H9 (cell line): ENCODE data around the gene KCTD4. TPM values are rescaled to one million over a fixed set of nuclear protein-coding genes. Genes with fewer than 3 reads are reported as not detected.

ENCODE experiments used
- DNase-seq: peaks from one replicate; pipeline ENCODE4 v3.0.0-alpha.2; 2017
- H2AFZ ChIP-seq: one replicate; pipeline ENCODE4 v1.6.1; 2013; ENCODE audit warnings: mild to moderate bottlenecking, low read length, control low read depth, moderate library complexity
- H2AK5ac ChIP-seq: 2 replicates; pipeline ENCODE4 v1.6.1; 2013; ENCODE audit warnings: low read length, control low read depth, mixed read lengths; ENCODE audit not compliant: insufficient read length
- H2BK120ac ChIP-seq: one replicate; pipeline ENCODE4 v1.6.1; 2013; ENCODE audit warnings: low read depth, mild to moderate bottlenecking, low read length, control low read depth, inconsistent platforms; ENCODE audit not compliant: poor library complexity, severe bottlenecking
- H2BK12ac ChIP-seq: 2 replicates; pipeline ENCODE4 v1.6.1; 2013; ENCODE audit warnings: low read length, control low read depth, mixed read lengths, low read depth; ENCODE audit not compliant: insufficient read length
- H2BK15ac ChIP-seq: 2 replicates; pipeline ENCODE4 v1.6.1; 2013; ENCODE audit warnings: low read depth, low read length, control low read depth
- H2BK20ac ChIP-seq: one replicate; pipeline ENCODE4 v1.6.1; 2013; ENCODE audit warnings: low read depth, mild to moderate bottlenecking, low read length, control low read depth, inconsistent platforms; ENCODE audit not compliant: poor library complexity, severe bottlenecking
- H2BK5ac ChIP-seq: 2 replicates; pipeline ENCODE4 v1.6.1; 2013; ENCODE audit warnings: low read length, control low read depth, mixed read lengths; ENCODE audit not compliant: insufficient read length
- H3K14ac ChIP-seq: 2 replicates; pipeline ENCODE4 v1.6.1; 2013; ENCODE audit warnings: low read length, control low read depth; ENCODE audit not compliant: insufficient read depth
- H3K18ac ChIP-seq: 2 replicates; pipeline ENCODE4 v1.6.1; 2013; ENCODE audit warnings: low read depth, mild to moderate bottlenecking, mixed read lengths, low read length, control low read depth; ENCODE audit not compliant: insufficient read length
- H3K23ac ChIP-seq: 2 replicates; pipeline ENCODE4 v1.6.1; 2013; ENCODE audit warnings: low read length, control low read depth, mixed read lengths, low read depth; ENCODE audit not compliant: insufficient read length
- H3K23me2 ChIP-seq: 2 replicates; pipeline ENCODE4 v1.6.1; 2013; ENCODE audit warnings: low read depth, mild to moderate bottlenecking, mixed read lengths, low read length, control low read depth; ENCODE audit not compliant: insufficient read length, poor library complexity, severe bottlenecking
- H3K27ac ChIP-seq: 2 replicates; pipeline ENCODE4 v1.5.1; 2013; ENCODE audit warnings: low read length, control low read depth, mixed read lengths, low read depth; ENCODE audit not compliant: insufficient read length
- H3K27me3 ChIP-seq: 2 replicates; pipeline ENCODE4 v1.6.1; 2013; ENCODE audit warnings: low read length, control low read depth, inconsistent platforms; ENCODE audit not compliant: insufficient read depth
- H3K4ac ChIP-seq: 2 replicates; pipeline ENCODE4 v1.6.1; 2013; ENCODE audit warnings: low read depth, mild to moderate bottlenecking, control low read depth, inconsistent platforms, low read length, moderate library complexity
- H3K4me1 ChIP-seq: 2 replicates; pipeline ENCODE4 v1.6.1; 2013; ENCODE audit warnings: low read length, control low read depth, inconsistent platforms; ENCODE audit not compliant: insufficient read depth
- H3K4me2 ChIP-seq: 2 replicates; pipeline ENCODE4 v1.6.1; 2013; ENCODE audit warnings: low read length, control low read depth, mixed read lengths; ENCODE audit not compliant: insufficient read length, insufficient read depth
- H3K56ac ChIP-seq: 2 replicates; pipeline ENCODE4 v1.6.1; 2013; ENCODE audit warnings: low read depth, mild to moderate bottlenecking, mixed read lengths, low read length, control low read depth; ENCODE audit not compliant: insufficient read length
- H3K79me1 ChIP-seq: 2 replicates; pipeline ENCODE4 v1.6.1; 2013; ENCODE audit warnings: low read depth, mild to moderate bottlenecking, moderate library complexity, low read length, control low read depth, inconsistent platforms; ENCODE audit not compliant: insufficient read depth, poor library complexity, severe bottlenecking
- H3K79me2 ChIP-seq: 2 replicates; pipeline ENCODE4 v1.6.1; 2013; ENCODE audit warnings: low read length, control low read depth, inconsistent platforms; ENCODE audit not compliant: insufficient read depth
- H3K9ac ChIP-seq: 2 replicates; pipeline ENCODE4 v1.6.1; 2013; ENCODE audit warnings: low read length, control low read depth, mixed read lengths; ENCODE audit not compliant: insufficient read length; ENCODE audit errors: extremely low read depth
- H3K9me3 ChIP-seq: one replicate; pipeline ENCODE4 v1.6.1; 2013; ENCODE audit warnings: low read depth, low read length, inconsistent platforms; ENCODE audit not compliant: control insufficient read depth
- H3T11ph ChIP-seq: one replicate; pipeline ENCODE4 v1.6.1; 2013; ENCODE audit warnings: mild to moderate bottlenecking, low read length, control low read depth, inconsistent platforms
- H4K20me1 ChIP-seq: one replicate; pipeline ENCODE4 v1.6.1; 2013; ENCODE audit not compliant: control insufficient read depth, insufficient read length, insufficient read depth
- H4K5ac ChIP-seq: 2 replicates; pipeline ENCODE4 v1.6.1; 2013; ENCODE audit warnings: low read depth, mild to moderate bottlenecking, mixed read lengths, low read length, control low read depth; ENCODE audit not compliant: insufficient read length
- H4K8ac ChIP-seq: replicated peaks from 2 replicates; pipeline ENCODE4 v1.6.1; 2013; ENCODE audit warnings: low read length, control low read depth, mixed read lengths, low read depth; ENCODE audit not compliant: insufficient read length
- H4K91ac ChIP-seq: 2 replicates; pipeline ENCODE4 v1.6.1; 2013; ENCODE audit warnings: low read depth, mild to moderate bottlenecking, moderate library complexity, mixed read lengths, low read length, control low read depth; ENCODE audit not compliant: insufficient read length
- H3K27ac Mint-ChIP-seq, 3 experiments: 2 replicates in 2 of 3; 3 replicates in 1 of 3; pipeline ENCODE4 v1.8.0; 2020 to 2021; ENCODE audit warnings: mixed read lengths in 3 of 3, mild to moderate bottlenecking in 1 of 3, moderate library complexity in 1 of 3
- H3K27me3 Mint-ChIP-seq: 2 replicates; pipeline ENCODE4 v1.8.0; 2021; ENCODE audit warnings: low read depth, mild to moderate bottlenecking, moderate library complexity, mixed read lengths
- H3K36me3 Mint-ChIP-seq, 3 experiments: 2 replicates in 2 of 3; 3 replicates in 1 of 3; pipeline ENCODE4 v1.8.0; 2020 to 2021; ENCODE audit warnings: low read depth in 3 of 3, mixed read lengths in 3 of 3; ENCODE audit not compliant: insufficient read depth in 1 of 3
- H3K4me1 Mint-ChIP-seq, 2 experiments: 2 replicates each; pipeline ENCODE4 v1.8.0; 2020; ENCODE audit warnings: mixed read lengths in 2 of 2
- H3K4me3 Mint-ChIP-seq, 2 experiments: 2 replicates in 1 of 2; 3 replicates in 1 of 2; pipeline ENCODE4 v1.8.0; 2020 to 2021; ENCODE audit warnings: mild to moderate bottlenecking in 2 of 2, mixed read lengths in 2 of 2, moderate library complexity in 1 of 2
- H3K9me3 Mint-ChIP-seq, 2 experiments: 2 replicates in 1 of 2; 3 replicates in 1 of 2; pipeline ENCODE4 v1.8.0; 2020; ENCODE audit warnings: mild to moderate bottlenecking in 2 of 2, mixed read lengths in 2 of 2, moderate library complexity in 1 of 2
- WGBS: extraction: QIAGEN DNeasy Blood & Tissue Kit; methylation state at CpG from one replicate; pipeline ENCODE4 v1.1.7; 2013; ENCODE audit warnings: missing lambda C conversion rate, low lambda C conversion rate, mixed read lengths; ENCODE audit not compliant: insufficient read length; ENCODE audit errors: extremely low coverage; 5-methylcytosine and 5-hydroxymethylcytosine counted together
- total RNA-seq: library from RNA; stranded (reverse); gene quantifications from 2 replicates; pipeline ENCODE4 v1.2.1, GENCODE V29; 2021
- TF ChIP-seq, protein P1 (sequence below): fragments of 200-600 bp; sonication (generic); conservative IDR thresholded peaks from 3 replicates; pipeline ENCODE4 v1.8.0; 2021; ENCODE audit warnings: antibody characterized with exemption, mild to moderate bottlenecking

Gene KCTD4
- total RNA-seq, 1 experiment from 2014 or later: not detected

DNA sequence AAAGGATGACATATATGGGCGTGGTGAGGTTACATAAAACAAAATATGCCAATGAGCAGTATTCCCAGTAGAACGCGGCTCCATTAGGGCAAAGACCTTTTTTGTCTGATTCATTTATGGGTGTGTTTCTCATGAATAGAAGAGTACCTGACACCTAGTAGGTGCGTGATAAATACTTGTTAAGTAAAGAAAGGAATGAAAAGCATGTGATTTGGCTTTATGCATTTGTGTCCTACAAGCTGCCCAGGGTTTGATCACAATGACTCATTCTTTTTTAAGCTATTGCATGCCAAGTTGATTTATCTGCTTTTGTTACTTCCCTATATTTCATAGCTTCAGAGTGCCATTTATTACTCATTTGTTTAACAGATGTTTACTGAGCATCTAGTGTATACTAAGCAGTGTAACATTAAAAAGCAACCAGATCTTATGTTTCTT lies 19.1 kb upstream of the KCTD4 start:
- H2BK20ac ChIP-seq: no peak overlapping the region
- peaks cover 2% of the 10 kb centered on the region; the same call in 1 of the 2 replicates for H3K4me1 ChIP-seq
- H3K4me3 Mint-ChIP-seq: no peak overlapping the region
- H4K5ac ChIP-seq: no peak overlapping the region
- H3K36me3 Mint-ChIP-seq: peaks cover 0 to 4% (median 3%) of the 10 kb centered on the region in 3 experiments; a peak in 5 of 7 replicates
- H3K9me3 Mint-ChIP-seq: no peaks in the 10 kb centered on the region
- no peak overlapping the region for H3T11ph ChIP-seq
- no peak overlapping the region for H2BK12ac ChIP-seq
- no CpG with 5 or more reads among the region's 4 CpGs for WGBS
- no peaks in the 10 kb centered on the region for H3K27me3 Mint-ChIP-seq
- H3K27ac ChIP-seq: no peak overlapping the region
- H3K4me1 Mint-ChIP-seq: peaks cover 29 to 33% of the 10 kb centered on the region in 2 experiments
- H3K4me2 ChIP-seq: no peak overlapping the region
- H2BK15ac ChIP-seq: no peak overlapping the region
- H2AFZ ChIP-seq: no peak overlapping the region
- no peak for DNase-seq
- H3K27me3 ChIP-seq: no peaks in the 10 kb centered on the region
- no peak overlapping the region for H3K56ac ChIP-seq
- H4K20me1 ChIP-seq: no peaks in the 10 kb centered on the region
- no peak overlapping the region for H3K14ac ChIP-seq
- no peaks in the 10 kb centered on the region for H3K79me2 ChIP-seq
- H3K23me2 ChIP-seq: no peaks in the 10 kb centered on the region
- H2AK5ac ChIP-seq: no peak overlapping the region
- H3K18ac ChIP-seq: no peak overlapping the region
- no peak overlapping the region for H3K23ac ChIP-seq
- H2BK5ac ChIP-seq: no peak overlapping the region
- no peak overlapping the region for H4K91ac ChIP-seq
- TF ChIP-seq, protein P1, sequence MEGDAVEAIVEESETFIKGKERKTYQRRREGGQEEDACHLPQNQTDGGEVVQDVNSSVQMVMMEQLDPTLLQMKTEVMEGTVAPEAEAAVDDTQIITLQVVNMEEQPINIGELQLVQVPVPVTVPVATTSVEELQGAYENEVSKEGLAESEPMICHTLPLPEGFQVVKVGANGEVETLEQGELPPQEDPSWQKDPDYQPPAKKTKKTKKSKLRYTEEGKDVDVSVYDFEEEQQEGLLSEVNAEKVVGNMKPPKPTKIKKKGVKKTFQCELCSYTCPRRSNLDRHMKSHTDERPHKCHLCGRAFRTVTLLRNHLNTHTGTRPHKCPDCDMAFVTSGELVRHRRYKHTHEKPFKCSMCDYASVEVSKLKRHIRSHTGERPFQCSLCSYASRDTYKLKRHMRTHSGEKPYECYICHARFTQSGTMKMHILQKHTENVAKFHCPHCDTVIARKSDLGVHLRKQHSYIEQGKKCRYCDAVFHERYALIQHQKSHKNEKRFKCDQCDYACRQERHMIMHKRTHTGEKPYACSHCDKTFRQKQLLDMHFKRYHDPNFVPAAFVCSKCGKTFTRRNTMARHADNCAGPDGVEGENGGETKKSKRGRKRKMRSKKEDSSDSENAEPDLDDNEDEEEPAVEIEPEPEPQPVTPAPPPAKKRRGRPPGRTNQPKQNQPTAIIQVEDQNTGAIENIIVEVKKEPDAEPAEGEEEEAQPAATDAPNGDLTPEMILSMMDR: no peak
- peak overlapping the region in 1 of 3 experiments; percentile 69; a peak in 1 of 7 replicates for H3K27ac Mint-ChIP-seq
- H2BK120ac ChIP-seq: no peak overlapping the region
- H3K9me3 ChIP-seq: no peaks in the 10 kb centered on the region
- no peak overlapping the region for H3K4ac ChIP-seq
- no peak overlapping the region for H4K8ac ChIP-seq
- H3K79me1 ChIP-seq: no peaks in the 10 kb centered on the region
- no peak overlapping the region for H3K9ac ChIP-seq
